Hepatocyte (in vitro differentiated cells): ENCODE measurements around the gene GPR132.

Source experiments
- CTCF ChIP-seq: fragments of 200-600 bp; sonication (generic); IDR thresholded peaks from 2 replicates; pipeline ENCODE4 v1.5.1; 2016; ENCODE audit warnings: antibody characterized with exemption, mild to moderate bottlenecking; ENCODE audit not compliant: poor library complexity
- EZH2phosphoT487 ChIP-seq: fragments of 200-600 bp; sonication (generic); IDR thresholded peaks from one replicate; pipeline ENCODE4 v1.6.1; 2018; ENCODE audit warnings: antibody characterized with exemption, mild to moderate bottlenecking, low read depth, moderate library complexity; ENCODE audit not compliant: unreplicated experiment, severe bottlenecking

GRCh38 chr14:105034315-105035039 is 30.8 kb downstream of the GPR132 start:
- TF ChIP-seq CTCF (no peak), EZH2phosphoT487 (no peak)
